Loucy (cell line): ENCODE data around the gene DLX6.

Source experiments
- EZH2phosphoT487 ChIP-seq: fragments of 200-600 bp; IDR thresholded peaks from 2 replicates; pipeline ENCODE4 v1.6.1; 2018; ENCODE audit warnings: antibody characterized with exemption, mild to moderate bottlenecking, moderate library complexity, borderline replicate concordance
- TF ChIP-seq, protein P1 (sequence below): fragments of 200-600 bp; sonication (generic); conservative IDR thresholded peaks from 2 replicates; pipeline ENCODE4 v1.5.1; 2014; ENCODE audit warnings: mild to moderate bottlenecking, antibody characterized with exemption, low read length

DNA sequence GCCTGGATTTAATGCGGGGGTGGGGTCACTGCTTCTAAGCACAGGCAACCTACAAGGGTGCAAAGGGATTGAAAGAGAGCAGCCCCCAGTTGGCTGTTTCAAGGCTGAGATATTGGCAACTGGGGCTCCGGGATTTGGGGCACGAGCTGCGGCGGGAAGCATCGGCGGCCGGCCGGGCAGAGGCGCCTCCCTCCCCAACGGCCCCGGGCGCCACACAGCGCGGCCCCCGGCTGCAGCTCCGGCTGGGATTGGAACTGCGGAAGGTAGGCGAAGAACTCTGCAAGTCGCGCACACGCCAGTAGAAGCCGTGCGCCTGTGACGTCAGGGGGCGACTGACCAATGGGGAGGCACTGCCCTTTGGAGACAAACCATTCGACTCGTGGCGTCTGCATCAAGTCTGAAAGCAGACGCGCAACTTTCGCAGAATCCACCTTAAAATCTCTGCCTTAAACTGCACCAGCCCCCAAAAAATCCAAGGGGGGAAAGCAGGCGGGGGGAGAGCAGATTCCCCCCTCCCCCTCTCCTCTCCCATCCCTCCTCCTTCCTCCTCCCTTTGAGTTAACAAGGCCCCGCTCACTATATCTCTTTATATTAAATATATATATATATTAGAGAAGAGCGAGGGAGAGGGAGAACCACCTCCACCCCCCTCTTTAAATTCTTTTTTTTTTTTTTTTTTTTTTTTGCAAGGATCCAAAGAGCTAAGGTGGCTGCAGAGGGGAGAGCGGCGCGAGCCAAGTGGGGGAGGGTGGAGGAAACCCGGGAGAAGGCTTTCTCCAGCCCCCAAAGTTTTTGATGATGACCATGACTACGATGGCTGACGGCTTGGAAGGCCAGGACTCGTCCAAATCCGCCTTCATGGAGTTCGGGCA is at the start of gene DLX6:
- TF ChIP-seq, protein P1, sequence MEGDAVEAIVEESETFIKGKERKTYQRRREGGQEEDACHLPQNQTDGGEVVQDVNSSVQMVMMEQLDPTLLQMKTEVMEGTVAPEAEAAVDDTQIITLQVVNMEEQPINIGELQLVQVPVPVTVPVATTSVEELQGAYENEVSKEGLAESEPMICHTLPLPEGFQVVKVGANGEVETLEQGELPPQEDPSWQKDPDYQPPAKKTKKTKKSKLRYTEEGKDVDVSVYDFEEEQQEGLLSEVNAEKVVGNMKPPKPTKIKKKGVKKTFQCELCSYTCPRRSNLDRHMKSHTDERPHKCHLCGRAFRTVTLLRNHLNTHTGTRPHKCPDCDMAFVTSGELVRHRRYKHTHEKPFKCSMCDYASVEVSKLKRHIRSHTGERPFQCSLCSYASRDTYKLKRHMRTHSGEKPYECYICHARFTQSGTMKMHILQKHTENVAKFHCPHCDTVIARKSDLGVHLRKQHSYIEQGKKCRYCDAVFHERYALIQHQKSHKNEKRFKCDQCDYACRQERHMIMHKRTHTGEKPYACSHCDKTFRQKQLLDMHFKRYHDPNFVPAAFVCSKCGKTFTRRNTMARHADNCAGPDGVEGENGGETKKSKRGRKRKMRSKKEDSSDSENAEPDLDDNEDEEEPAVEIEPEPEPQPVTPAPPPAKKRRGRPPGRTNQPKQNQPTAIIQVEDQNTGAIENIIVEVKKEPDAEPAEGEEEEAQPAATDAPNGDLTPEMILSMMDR = no peak
- TF ChIP-seq EZH2phosphoT487 = no peak
